Non-pigmented ciliary epithelial cell (primary cell): ENCODE data around the gene RHOBTB1.

Experiments used
- DNase-seq: peaks from one replicate; pipeline ENCODE4 v3.0.0-alpha.2; 2010; ENCODE audit warnings: low read depth

Gene RHOBTB1

DNA sequence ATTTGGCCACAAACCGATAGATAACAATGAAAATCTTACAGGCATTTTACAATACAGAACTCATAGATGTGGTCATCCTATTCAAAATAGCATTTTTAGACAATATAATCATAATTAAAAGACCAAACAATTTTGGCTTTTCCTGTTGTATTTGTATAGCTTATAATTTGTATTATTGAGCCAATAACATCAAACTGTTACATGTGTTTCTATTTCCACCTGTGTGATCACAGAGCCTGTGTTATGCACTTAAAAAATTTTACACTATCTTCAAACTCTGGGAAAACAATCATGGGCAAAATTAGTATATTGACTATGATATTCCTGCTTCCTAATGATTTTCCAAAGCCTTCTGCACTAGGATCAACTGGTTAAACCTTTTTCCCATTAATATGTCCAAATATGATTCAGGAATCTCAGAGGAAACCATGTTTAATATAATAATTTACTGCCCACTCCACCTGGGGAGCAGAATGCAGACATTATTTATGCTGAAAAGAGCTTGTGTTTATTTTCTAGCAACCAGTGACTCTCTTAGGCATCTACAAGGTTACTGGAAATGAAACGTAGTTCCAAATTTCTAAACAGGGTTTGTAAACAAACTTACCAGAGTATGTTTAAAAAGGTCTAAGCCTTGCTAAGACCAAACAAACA, 1.7 kb downstream of the RHOBTB1 start:
- DNase-seq: no peak

- DNase-seq: no peak
Observed at GRCh38 chr10:60940446-60940845, 3.5 kb downstream of the RHOBTB1 start.

DNA sequence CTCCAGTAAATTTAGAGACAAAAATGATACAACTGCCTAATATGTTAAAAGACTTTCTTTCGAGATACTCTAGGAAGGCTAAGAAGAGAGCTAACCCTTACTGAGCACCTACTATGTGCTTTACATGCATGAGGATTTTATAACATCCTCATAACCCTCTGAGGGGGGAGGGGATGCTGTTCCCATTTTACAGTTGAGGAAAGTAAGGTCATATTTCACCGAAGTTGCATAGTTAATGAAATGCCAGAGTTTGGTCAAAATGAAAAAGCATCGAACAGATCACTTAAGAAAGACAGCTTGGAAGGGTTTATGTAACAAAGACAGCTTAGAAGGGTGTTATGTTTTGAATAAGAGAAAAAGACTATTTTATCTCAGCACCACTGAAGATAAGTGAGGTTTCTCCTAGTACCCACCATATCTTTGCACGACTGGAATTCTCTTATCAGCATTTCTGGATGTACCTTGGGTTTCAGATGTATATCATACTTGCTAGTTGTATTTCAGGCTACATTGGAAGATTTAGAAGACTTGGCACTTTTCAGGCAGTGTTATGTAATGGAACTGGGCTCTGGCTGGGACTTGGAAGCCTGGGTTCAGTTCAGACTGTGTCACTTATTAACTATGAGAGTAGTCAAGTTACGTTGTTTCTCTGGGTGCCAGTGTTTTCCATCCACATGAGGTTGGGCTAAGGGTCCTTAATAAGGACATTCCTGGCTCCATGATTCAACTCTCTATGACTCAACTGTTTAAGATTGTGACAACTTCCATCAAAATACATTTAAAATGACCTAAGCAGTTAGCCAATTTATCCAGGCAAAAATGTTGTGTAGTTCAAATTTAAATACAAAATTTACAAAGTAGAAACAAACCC, 6.0 kb downstream of the RHOBTB1 start:
- DNase-seq: no peak

DNA sequence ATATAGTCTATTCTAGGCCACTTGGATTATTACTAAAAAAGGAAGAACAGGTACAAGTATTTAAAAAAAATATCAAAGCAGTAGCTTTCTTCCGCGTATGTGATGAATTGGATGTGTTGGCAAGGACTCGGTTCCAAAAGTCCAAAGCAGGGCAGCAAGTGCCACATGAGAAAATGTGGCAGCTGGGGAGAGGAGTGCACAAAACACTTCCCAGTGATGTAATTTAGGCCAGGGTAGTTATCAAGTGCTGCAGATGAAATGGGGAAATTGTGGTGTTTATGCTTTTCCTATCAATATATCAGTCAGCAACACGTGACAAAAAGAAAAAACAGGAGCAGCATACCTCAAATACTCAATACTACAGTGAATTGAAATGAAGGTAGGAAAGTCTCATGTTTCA, 7.0 kb downstream of the RHOBTB1 start:
- no peak for DNase-seq

- no peak for DNase-seq
Observed at GRCh38 chr10:60934215-60935175, 9.5 kb downstream of the RHOBTB1 start.

DNA sequence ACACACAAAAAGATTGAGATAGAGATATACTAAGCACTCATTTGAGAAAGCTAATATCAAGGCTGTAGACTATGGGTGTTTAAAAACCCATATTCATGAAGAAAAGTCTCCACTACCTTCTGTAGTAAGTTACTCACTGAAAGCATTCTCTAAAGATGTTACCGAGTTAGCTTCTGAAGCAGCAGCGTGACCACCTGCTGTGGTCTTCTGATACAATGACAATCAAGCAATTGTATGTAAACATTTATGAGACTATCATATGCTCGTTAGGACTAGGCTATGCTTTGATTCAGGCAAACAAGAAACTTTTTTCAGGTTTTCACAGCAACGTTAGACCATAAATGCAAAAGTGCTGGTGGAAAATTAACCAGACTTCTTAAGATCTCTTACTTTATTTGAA, 11.2 kb downstream of the RHOBTB1 start:
- no peak for DNase-seq

DNA sequence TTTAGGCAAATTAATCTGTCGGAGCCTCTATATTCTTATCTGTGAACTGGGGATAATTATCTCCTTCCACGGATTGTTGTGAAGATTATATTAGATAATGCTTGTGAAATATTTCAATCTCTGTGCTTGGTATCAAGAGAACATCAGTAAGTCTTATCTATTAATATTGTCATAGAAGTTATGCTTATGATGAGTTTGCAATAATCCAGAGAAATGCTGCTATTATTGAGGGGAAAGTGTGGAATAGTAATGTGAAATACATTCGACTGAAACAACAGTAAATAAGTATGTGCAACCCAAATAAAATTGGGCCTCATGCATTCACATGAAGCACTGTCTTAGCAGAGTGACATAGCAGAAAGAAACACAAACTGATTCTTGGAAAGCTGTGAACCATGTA, 13.7 kb downstream of the RHOBTB1 start:
- no peak for DNase-seq

DNA sequence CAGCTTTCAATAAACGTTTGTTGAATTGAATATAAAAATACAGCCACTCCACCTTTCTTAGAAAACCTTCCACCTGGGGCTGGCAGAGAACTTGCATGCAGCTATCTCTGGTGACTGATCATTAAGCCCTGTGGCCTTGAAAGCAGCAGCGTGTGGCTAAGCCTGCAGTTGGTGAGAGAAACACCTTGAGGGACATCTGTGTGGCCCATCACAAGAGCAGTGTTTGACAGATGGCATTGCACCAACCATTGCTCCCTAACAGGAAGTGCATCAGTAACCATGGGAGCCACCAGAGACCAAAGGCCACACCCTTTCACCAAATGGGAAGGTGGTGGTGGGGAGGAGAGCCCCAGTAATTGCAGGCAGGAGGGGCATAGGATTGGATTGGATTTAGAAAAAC, 22.4 kb downstream of the RHOBTB1 start:
- DNase-seq: no peak

DNA sequence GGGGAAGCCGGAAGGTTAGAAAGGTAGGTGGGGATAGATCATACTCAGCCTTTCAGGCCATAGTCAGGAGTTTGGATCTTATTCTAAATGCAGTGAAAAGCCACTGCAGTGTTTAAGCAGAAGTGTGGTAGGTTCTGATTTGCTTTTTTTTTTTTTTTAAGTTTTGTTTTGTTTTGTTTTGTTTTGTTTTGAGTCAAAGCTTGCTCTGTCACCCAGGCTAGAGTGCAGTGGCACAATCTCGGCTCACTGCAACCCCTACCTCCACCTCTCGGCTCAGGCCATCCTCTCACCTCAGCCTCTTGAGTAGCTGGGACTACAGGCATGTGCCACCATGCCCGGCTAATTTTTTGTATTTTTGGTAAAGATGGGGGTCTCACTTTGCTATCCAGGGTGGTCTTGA, 23.5 kb downstream of the RHOBTB1 start:
- DNase-seq: no peak

DNA sequence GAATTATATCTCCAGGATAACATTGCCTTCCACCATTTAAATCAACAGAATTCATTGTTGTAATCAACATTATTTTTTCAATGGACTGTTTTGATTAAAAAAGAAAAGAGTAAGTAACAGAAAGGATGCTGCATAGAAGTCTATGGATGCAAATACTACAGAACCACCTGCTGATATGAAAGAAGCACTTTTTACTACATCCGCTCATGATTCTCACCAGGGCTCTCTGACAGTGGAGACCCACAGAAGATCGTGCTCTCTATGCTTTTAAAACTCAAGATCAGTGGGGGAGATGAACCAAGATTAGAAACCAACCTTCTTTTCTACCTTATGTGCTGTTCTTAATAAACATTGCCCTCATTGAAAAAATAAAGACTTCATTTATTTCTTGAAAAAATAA, 24.4 kb downstream of the RHOBTB1 start:
- no peak for DNase-seq

DNA sequence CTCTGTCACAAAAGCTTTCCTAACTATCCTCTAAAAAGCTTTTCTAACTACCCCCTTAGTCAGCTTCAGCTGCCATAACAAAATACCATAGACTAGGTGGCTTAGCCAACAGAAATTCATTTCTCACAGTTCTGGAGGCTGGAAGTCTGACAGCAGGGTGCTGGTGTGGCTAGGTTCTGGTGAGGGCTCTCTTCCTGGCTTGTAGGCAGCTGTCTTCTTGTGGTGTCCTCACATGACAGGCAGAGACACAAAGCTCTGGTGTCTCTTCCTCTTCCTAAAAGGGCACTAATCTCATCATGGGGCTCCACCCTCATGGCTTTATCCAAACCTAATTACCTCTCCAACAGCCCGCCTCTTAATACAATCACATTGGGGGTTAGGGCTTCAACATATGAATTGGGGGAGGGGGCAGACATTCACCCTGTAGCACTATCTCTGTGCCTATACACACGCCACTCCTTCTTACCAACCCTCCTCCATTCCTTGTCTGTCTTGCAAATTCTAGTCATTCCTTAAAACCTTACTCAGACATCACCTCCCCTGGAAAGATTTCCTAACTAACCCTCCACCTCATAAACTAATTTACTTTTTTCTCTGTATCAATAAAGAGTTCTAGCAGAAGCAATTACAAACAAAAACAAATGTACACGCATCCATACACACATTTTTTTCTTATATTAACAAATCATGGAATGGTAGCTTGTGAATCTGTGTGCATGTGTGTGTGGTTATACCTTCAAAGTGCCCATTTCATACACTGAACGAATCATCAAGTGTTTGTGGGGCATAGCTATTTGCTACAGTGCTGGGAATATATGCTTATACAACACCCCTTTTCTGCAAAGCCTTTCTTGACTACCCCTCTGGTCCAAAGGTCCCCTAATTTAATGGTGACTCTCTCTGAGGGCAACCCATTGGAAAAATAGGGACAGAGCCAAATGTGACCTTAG, 26.4 kb downstream of the RHOBTB1 start:
- no peak for DNase-seq

DNA sequence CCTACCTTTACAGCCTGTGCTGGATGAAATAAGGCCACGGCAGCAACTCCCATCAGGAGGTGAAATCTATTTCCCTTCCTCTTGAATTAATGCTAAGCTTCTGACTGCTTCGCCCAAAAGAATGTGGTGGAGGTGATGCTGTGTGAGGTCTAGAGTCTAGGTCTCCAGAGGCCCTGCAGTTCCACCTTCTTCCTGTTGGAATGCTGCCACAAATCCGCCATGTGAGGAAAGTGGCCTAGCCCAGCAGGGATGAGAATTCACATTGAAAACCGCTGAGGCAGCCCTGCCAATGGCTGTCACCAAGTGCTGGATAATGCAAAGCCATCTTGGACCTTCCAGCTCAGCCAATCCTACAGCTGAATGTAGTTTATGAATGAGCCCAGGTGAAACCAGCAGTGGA, 28.0 kb downstream of the RHOBTB1 start:
- no peak for DNase-seq

GRCh38 chr10:60914690-60915141, 29.3 kb downstream of the RHOBTB1 start:
- peak; percentile 75 for DNase-seq

DNA sequence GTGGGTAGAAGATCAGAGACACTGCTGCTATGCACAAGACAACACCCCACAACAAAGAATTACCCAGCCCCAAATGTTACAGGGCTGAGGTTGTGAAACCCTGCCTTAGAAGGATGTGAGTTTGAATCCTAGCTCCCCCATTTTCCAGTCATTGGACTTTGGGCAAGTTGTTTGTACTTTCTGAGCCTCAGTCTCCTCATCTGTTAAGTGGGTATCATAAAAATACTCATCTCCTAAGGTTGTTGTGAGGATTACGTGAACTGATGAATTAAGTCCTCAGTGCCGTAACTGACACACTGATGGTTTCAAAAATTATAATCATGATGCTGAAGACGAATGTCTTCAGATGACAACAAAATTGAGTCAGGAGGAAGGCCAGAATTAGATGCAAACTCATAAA, 30.3 kb downstream of the RHOBTB1 start:
- no peak for DNase-seq

GRCh38 chr10:60913071-60913470, 30.9 kb downstream of the RHOBTB1 start:
- no peak for DNase-seq

DNA sequence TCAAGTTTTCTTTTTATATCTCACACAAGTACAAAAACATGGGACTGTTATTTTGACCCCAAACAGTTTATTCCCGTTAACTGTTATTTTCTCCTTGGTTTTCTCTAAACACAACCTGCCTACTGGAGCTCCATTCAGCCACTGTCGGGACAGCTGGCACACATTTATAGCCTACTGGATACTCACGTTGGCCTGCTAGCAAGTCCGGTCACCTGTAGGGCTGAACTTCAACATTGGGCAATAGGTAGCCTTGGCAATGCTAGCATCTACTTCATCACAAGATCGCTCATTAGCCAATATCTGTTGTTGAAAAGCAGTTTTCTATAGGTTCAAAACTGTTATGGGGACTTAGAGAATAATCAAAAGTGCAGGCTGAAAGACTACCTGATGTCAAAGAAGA, 32.3 kb downstream of the RHOBTB1 start:
- DNase-seq: no peak

GRCh38 chr10:60911216-60911615, 32.8 kb downstream of the RHOBTB1 start:
- DNase-seq: no peak

GRCh38 chr10:60910543-60910942, 33.4 kb downstream of the RHOBTB1 start:
- no peak for DNase-seq

- no peak for DNase-seq
Observed at GRCh38 chr10:60908896-60909295, 35.1 kb downstream of the RHOBTB1 start.

DNA sequence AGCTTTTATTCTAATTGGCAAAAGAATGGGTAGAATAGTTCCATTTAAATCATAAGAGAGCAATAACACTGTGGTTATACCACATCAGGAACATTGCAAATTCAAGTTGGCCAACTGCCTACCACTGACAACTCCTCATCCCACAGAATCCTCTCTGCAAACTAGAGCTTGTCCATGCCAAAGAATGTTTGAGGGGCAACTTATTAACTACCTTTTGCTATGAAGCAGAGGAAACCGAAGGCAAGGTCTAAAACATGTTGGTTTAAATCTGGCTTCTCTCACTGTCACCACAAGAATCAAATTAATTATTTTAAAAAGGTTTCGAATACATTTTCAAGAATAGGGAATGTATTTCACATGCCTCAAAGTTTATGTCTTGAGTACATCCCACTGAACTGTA, 36.0 kb downstream of the RHOBTB1 start:
- DNase-seq: no peak

DNA sequence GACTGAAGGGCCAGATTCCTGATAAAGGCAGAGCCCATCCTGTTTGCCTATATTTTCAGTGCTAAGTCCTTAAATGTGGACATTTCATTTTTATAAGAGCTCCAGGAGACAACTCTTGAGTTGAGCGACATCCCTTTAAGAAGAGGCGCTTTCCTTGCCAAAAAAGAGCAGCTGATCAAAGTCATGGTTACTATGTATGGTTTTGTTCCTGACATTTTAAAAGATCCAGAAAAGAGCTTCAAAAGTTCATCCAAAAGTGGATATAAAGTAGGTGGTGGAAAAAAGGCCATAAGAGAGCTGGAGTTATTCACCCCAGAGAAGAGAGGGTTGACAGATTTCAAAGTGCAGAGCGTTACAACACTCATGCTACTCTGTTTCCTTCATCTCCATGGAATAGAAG, 36.7 kb downstream of the RHOBTB1 start:
- DNase-seq: no peak
